Endodermal cell (in vitro differentiated cells): ENCODE results near the gene MMAB. TPM values are rescaled to one million over a fixed set of nuclear protein-coding genes. Genes with fewer than 3 reads are reported as not detected.

Source experiments
- DNase-seq: peaks from one replicate; pipeline ENCODE4 v3.0.0-alpha.2; 2017
- H3K27ac ChIP-seq: 2 replicates; pipeline ENCODE4 v1.5.1; 2013; ENCODE audit warnings: mild to moderate bottlenecking, low read depth, low read length, moderate library complexity
- H3K27me3 ChIP-seq: 2 replicates; pipeline ENCODE4 v1.6.1; 2013; ENCODE audit warnings: mild to moderate bottlenecking, low read length, moderate library complexity; ENCODE audit not compliant: insufficient read depth, control insufficient read depth, poor library complexity, severe bottlenecking
- H3K36me3 ChIP-seq: 2 replicates; pipeline ENCODE4 v1.7.0; 2013; ENCODE audit warnings: mild to moderate bottlenecking, low read length, moderate library complexity; ENCODE audit not compliant: control insufficient read depth, insufficient read depth
- H3K4me1 ChIP-seq: one replicate; pipeline ENCODE4 v1.7.0; 2013; ENCODE audit warnings: low read length; ENCODE audit not compliant: control insufficient read depth, insufficient read depth
- H3K4me3 ChIP-seq: 2 replicates; pipeline ENCODE4 v1.5.1; 2013; ENCODE audit warnings: mild to moderate bottlenecking, low read length, moderate library complexity
- H3K9ac ChIP-seq: 2 replicates; pipeline ENCODE4 v1.6.1; 2013; ENCODE audit warnings: mild to moderate bottlenecking, low read length, moderate library complexity; ENCODE audit not compliant: poor library complexity, severe bottlenecking; ENCODE audit errors: extremely low read depth
- H3K9me3 ChIP-seq: 2 replicates; pipeline ENCODE4 v1.6.1; 2013; ENCODE audit warnings: mild to moderate bottlenecking, low read length, moderate library complexity; ENCODE audit not compliant: control insufficient read depth
- H3K27ac Mint-ChIP-seq: 2 replicates; pipeline ENCODE4 v1.8.0; 2020; ENCODE audit warnings: mixed read lengths
- H3K27me3 Mint-ChIP-seq: 2 replicates; pipeline ENCODE4 v1.8.0; 2021; ENCODE audit warnings: mild to moderate bottlenecking, mixed read lengths; ENCODE audit not compliant: insufficient read depth
- H3K36me3 Mint-ChIP-seq: 2 replicates; pipeline ENCODE4 v1.8.0; 2020; ENCODE audit warnings: low read depth, mixed read lengths
- H3K4me1 Mint-ChIP-seq: 2 replicates; pipeline ENCODE4 v1.8.0; 2020; ENCODE audit warnings: mixed read lengths
- H3K4me3 Mint-ChIP-seq: 2 replicates; pipeline ENCODE4 v1.8.0; 2020; ENCODE audit warnings: mild to moderate bottlenecking, moderate library complexity, mixed read lengths
- H3K9me3 Mint-ChIP-seq: 2 replicates; pipeline ENCODE4 v1.8.0; 2020; ENCODE audit warnings: mild to moderate bottlenecking, mixed read lengths
- WGBS, 2 experiments: methylation state at CpG; one replicate each; pipeline versions ENCODE4 v1.1.5 to v1.1.7; 2013; ENCODE audit warnings: missing lambda C conversion rate in 2 of 2, mixed read lengths in 1 of 2; ENCODE audit not compliant: insufficient coverage in 1 of 2, insufficient read length in 1 of 2; 5-methylcytosine and 5-hydroxymethylcytosine counted together
- total RNA-seq, 2 donors: library from RNA; stranded (reverse); fragmentation: NEBNext Ultra II Directional in 1 of 2; extraction: Animal tissue kit (Norgen Biotek cat#: 25700) in 1 of 2; gene quantifications; 2 replicates in 1 of 2; 3 replicates in 1 of 2; pipeline ENCODE4 v1.2.1, GENCODE V29; 2021
- TF ChIP-seq, protein P1 (sequence below): fragments of 200-600 bp; sonication (generic); conservative IDR thresholded peaks from 2 replicates; pipeline ENCODE4 v1.5.0; 2021; ENCODE audit warnings: antibody characterized with exemption, mild to moderate bottlenecking

The MMAB gene
- total RNA-seq, 2 donors from 2014 or later, result 24.9 to 28.2 TPM

DNA sequence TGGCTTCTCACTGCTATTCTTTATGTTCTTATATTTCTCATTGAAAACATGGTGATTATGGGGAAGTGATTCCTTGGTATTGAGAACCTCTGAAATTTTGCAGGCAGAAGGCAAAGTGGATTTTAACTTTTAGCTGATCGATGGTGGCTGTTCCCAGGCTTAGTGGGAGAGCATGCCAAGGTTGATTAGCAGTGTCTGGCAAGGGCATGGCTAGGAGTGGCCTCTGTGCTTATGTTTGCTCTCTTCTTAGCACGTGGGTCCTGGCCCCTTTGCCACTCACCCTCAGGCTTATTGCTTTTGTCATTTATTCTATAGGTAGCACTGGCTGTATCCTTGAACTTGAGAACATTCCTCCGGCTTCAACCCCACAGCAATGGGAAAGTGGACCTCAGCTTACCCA, 2.4 kb upstream of the MMAB start:
- Histone ChIP-seq H3K4me3 (no peak overlapping the region), H3K36me3 (peaks cover 36% of the 10 kb centered on the region), H3K27me3 (no peaks in the 10 kb centered on the region), H3K9ac (no peak overlapping the region), H3K27ac (no peak overlapping the region), H3K4me1 (no peaks in the 10 kb centered on the region), H3K9me3 (no peaks in the 10 kb centered on the region)
- 94 to 100% methylated on average over 1 to 3 of the region's 3 CpGs for WGBS, 2 experiments
- H3K27ac Mint-ChIP-seq, result no peak overlapping the region
- H3K36me3 Mint-ChIP-seq, result peaks cover 39% of the 10 kb centered on the region
- H3K4me1 Mint-ChIP-seq, result peaks cover 16% of the 10 kb centered on the region
- TF ChIP-seq, protein P1, sequence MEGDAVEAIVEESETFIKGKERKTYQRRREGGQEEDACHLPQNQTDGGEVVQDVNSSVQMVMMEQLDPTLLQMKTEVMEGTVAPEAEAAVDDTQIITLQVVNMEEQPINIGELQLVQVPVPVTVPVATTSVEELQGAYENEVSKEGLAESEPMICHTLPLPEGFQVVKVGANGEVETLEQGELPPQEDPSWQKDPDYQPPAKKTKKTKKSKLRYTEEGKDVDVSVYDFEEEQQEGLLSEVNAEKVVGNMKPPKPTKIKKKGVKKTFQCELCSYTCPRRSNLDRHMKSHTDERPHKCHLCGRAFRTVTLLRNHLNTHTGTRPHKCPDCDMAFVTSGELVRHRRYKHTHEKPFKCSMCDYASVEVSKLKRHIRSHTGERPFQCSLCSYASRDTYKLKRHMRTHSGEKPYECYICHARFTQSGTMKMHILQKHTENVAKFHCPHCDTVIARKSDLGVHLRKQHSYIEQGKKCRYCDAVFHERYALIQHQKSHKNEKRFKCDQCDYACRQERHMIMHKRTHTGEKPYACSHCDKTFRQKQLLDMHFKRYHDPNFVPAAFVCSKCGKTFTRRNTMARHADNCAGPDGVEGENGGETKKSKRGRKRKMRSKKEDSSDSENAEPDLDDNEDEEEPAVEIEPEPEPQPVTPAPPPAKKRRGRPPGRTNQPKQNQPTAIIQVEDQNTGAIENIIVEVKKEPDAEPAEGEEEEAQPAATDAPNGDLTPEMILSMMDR, result no peak
- no peaks in the 10 kb centered on the region for H3K9me3 Mint-ChIP-seq
- H3K4me3 Mint-ChIP-seq, result no peak overlapping the region
- DNase-seq, result no peak
- H3K27me3 Mint-ChIP-seq, result no peaks in the 10 kb centered on the region

DNA sequence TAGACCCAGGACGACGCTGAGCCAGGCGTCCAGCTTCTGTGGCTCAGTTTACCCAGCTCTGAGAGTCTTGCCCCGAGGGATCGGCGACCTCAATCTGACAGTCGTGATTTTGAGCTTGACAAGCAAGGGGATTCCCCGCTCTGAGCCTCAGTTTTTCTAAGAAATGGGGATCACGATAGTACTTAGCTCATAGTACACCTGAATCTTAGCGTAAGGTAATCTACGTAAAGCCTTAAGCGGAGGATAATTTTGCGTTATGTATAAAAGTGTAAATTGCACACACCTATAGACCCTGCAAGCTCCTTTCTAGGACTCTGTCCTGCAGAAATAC, 575 bp upstream of the MMAB start:
- H3K36me3 ChIP-seq, result peaks cover 29% of the 10 kb centered on the region
- peak overlapping the region; percentile 75 for H3K9ac ChIP-seq
- TF ChIP-seq, protein P1, result no peak
- peaks cover 16% of the 10 kb centered on the region for H3K4me1 Mint-ChIP-seq
- peaks cover 29% of the 10 kb centered on the region for H3K36me3 Mint-ChIP-seq
- DNase-seq, result no peak
- H3K4me3 ChIP-seq, result peak overlapping the region; percentile 99
- no peaks in the 10 kb centered on the region for H3K27me3 Mint-ChIP-seq
- no peaks in the 10 kb centered on the region for H3K4me1 ChIP-seq
- H3K27ac Mint-ChIP-seq, result peak overlapping the region; percentile 30
- H3K9me3 ChIP-seq, result no peaks in the 10 kb centered on the region
- WGBS, 2 experiments, result 2 to 3% methylated on average over 10 to 13 of the region's 13 CpGs
- H3K27ac ChIP-seq, result no peak overlapping the region
- no peaks in the 10 kb centered on the region for H3K27me3 ChIP-seq
- no peaks in the 10 kb centered on the region for H3K9me3 Mint-ChIP-seq
- peak overlapping the region; percentile 79 for H3K4me3 Mint-ChIP-seq

DNA sequence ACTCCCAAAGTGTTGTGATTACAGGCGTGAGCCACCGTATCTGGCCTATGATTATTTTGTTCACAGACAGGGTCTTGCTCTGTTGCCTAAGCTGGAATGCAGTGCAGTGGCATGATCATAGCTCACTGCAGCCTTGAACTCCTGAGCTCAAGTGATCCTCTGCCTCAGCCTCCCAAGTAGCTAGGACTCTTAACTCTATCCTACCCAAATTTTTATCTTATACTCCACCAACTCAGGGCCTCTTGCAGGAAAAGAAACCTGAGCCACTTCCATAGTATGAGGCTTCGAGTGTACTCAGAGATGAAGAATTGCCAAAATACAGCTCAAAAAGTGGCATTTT, 828 bp downstream of the MMAB start:
- H3K36me3 ChIP-seq, result peaks cover 19% of the 10 kb centered on the region
- H3K27me3 ChIP-seq, result no peaks in the 10 kb centered on the region
- H3K9me3 ChIP-seq, result no peaks in the 10 kb centered on the region
- Mint-ChIP-seq H3K36me3 (peaks cover 23% of the 10 kb centered on the region), H3K27ac (peak overlapping the region; percentile 97), H3K27me3 (no peaks in the 10 kb centered on the region), H3K9me3 (no peaks in the 10 kb centered on the region), H3K4me3 (peak overlapping the region; percentile 79), H3K4me1 (peaks cover 16% of the 10 kb centered on the region)
- no peak for DNase-seq
- WGBS, 2 experiments, result 94% methylated on average over 3 of the region's 3 CpGs
- no peak overlapping the region for H3K27ac ChIP-seq
- no peaks in the 10 kb centered on the region for H3K4me1 ChIP-seq
- peak overlapping the region; percentile 79 for H3K4me3 ChIP-seq
- TF ChIP-seq, protein P1, result no peak
- no peak overlapping the region for H3K9ac ChIP-seq
